IMR-90 (cell line): ENCODE data around the gene MAGOH.

Experiments
- CEBPB ChIP-seq: IDR thresholded peaks from 2 replicates; pipeline ENCODE4 v1.6.1; 2012; ENCODE audit warnings: low read depth, low read length, improper control_type of control experiment
- CHD1 ChIP-seq: IDR thresholded peaks from 2 replicates; pipeline ENCODE4 v1.6.1; 2012; ENCODE audit warnings: low read depth, low read length, improper control_type of control experiment
- CTCF ChIP-seq: conservative IDR thresholded peaks from 2 replicates; pipeline ENCODE4 v1.5.1; 2012; ENCODE audit warnings: mild to moderate bottlenecking, low read depth, low read length, improper control_type of control experiment
- FOS ChIP-seq: fragments of 150-350 bp; IDR thresholded peaks from 2 replicates; pipeline ENCODE4 v1.6.1; 2016; ENCODE audit warnings: low read depth, low read length
- MAFK ChIP-seq: IDR thresholded peaks from 2 replicates; pipeline ENCODE4 v1.6.1; 2012; ENCODE audit warnings: low read depth, low read length, improper control_type of control experiment
- POLR2A ChIP-seq: IDR thresholded peaks from 2 replicates; pipeline ENCODE4 v1.6.1; 2012; ENCODE audit warnings: mild to moderate bottlenecking, low read depth, low read length
- RCOR1 ChIP-seq: IDR thresholded peaks from 2 replicates; pipeline ENCODE4 v1.6.1; 2012; ENCODE audit warnings: mild to moderate bottlenecking, low read length, improper control_type of control experiment; ENCODE audit not compliant: insufficient replicate concordance

GRCh38 chr1:53187401-53187800, 50.9 kb downstream of the MAGOH start:
- no peak for TF ChIP-seq MAFK
- TF ChIP-seq CTCF, result no peak
- TF ChIP-seq CEBPB, result no peak
- TF ChIP-seq POLR2A, result no peak
- TF ChIP-seq RCOR1, result no peak
- no peak for TF ChIP-seq FOS
- TF ChIP-seq CHD1, result no peak
